Progenitor cell of endocrine pancreas (in vitro differentiated cells): ENCODE measurements around the gene ADAMTS17. TPM values are rescaled to one million over a fixed set of nuclear protein-coding genes. Genes with fewer than 3 reads are reported as not detected.

ENCODE experiments used
- DNase-seq: peaks from one replicate; pipeline ENCODE4 v3.0.0; 2021; ENCODE audit warnings: low spot score; ENCODE audit not compliant: unreplicated experiment
- H3K27ac Mint-ChIP-seq: 2 replicates; pipeline ENCODE4 v1.8.0; 2021; ENCODE audit warnings: mild to moderate bottlenecking, moderate library complexity, mixed read lengths
- H3K27me3 Mint-ChIP-seq: 2 replicates; pipeline ENCODE4 v1.8.0; 2021; ENCODE audit warnings: mixed read lengths
- H3K36me3 Mint-ChIP-seq: 2 replicates; pipeline ENCODE4 v1.8.0; 2022; ENCODE audit warnings: mixed read lengths; ENCODE audit not compliant: insufficient read depth
- H3K4me1 Mint-ChIP-seq: 2 replicates; pipeline ENCODE4 v1.8.0; 2021; ENCODE audit warnings: low read depth, mixed read lengths
- H3K4me3 Mint-ChIP-seq: 2 replicates; pipeline ENCODE4 v1.8.0; 2021; ENCODE audit warnings: low read depth, mild to moderate bottlenecking, moderate library complexity, mixed read lengths
- H3K9me3 Mint-ChIP-seq: 2 replicates; pipeline ENCODE4 v1.8.0; 2021; ENCODE audit warnings: low read depth, mixed read lengths
- CTCF ChIP-seq: fragments of 200-600 bp; sonication (generic); IDR thresholded peaks from one replicate; pipeline ENCODE4 v1.5.0; 2021; ENCODE audit warnings: antibody characterized with exemption, mild to moderate bottlenecking; ENCODE audit not compliant: unreplicated experiment
- total RNA-seq: library from RNA; stranded (reverse); gene quantifications from 2 replicates; pipeline ENCODE4 v1.2.1, GENCODE V29; 2021

ADAMTS17 gene
- total RNA-seq, 1 donor from 2014 or later = 3.5 TPM

- no peak for TF ChIP-seq CTCF
- Mint-ChIP-seq H3K4me1 (peaks cover 9% of the 10 kb centered on the region), H3K27me3 (peaks cover 21% of the 10 kb centered on the region), H3K4me3 (no peak overlapping the region), H3K9me3 (peaks cover 6% of the 10 kb centered on the region), H3K27ac (no peak overlapping the region), H3K36me3 (peaks cover 3% of the 10 kb centered on the region)
- DNase-seq = no peak
These were observed 292.3 kb downstream of the ADAMTS17 start for GRCh38 chr15:100049483-100049882.

- H3K27ac Mint-ChIP-seq = no peak overlapping the region
- DNase-seq = no peak
- H3K4me3 Mint-ChIP-seq = no peak overlapping the region
- peaks cover 9% of the 10 kb centered on the region for H3K4me1 Mint-ChIP-seq
- peaks cover 9% of the 10 kb centered on the region for H3K9me3 Mint-ChIP-seq
- H3K36me3 Mint-ChIP-seq = peaks cover 3% of the 10 kb centered on the region
- TF ChIP-seq CTCF = no peak
- peaks cover 20% of the 10 kb centered on the region for H3K27me3 Mint-ChIP-seq
These were observed 293.0 kb downstream of the ADAMTS17 start for GRCh38 chr15:100048736-100049135.

DNA sequence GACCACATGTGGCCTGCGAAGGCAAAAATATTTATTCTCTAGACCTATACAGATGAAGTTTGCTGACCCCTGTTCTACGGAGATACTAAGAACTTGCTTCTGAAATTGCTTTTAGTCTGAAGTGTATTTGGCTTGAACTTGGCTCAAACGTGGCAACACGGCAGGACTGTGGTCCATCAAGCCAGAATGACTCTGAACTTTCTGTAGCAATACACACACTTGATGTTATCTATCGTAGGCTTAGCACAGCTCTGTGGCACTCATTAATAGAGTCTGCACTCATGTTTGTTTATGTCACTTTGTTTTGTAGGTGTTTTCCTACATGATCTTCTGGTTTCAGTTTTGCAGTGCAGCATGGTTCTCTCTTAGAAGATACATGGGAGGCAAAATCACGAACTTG lies 298.1 kb downstream of the ADAMTS17 start:
- peaks cover 9% of the 10 kb centered on the region for H3K9me3 Mint-ChIP-seq
- H3K27me3 Mint-ChIP-seq = peaks cover 12% of the 10 kb centered on the region
- H3K4me3 Mint-ChIP-seq = no peak overlapping the region
- no peak for DNase-seq
- H3K36me3 Mint-ChIP-seq = peaks cover 3% of the 10 kb centered on the region
- peaks cover 4% of the 10 kb centered on the region for H3K4me1 Mint-ChIP-seq
- no peak for TF ChIP-seq CTCF
- no peak overlapping the region for H3K27ac Mint-ChIP-seq

- Mint-ChIP-seq H3K9me3 (peaks cover 9% of the 10 kb centered on the region), H3K36me3 (peaks cover 3% of the 10 kb centered on the region), H3K4me1 (peaks cover 4% of the 10 kb centered on the region), H3K27ac (no peak overlapping the region), H3K27me3 (peaks cover 12% of the 10 kb centered on the region), H3K4me3 (no peak overlapping the region)
- TF ChIP-seq CTCF = no peak
- no peak for DNase-seq
These were observed 298.6 kb downstream of the ADAMTS17 start for GRCh38 chr15:100043068-100043641.

GRCh38 chr15:100042558-100042957 lies 299.2 kb downstream of the ADAMTS17 start:
- H3K27me3 Mint-ChIP-seq = peaks cover 12% of the 10 kb centered on the region
- H3K4me1 Mint-ChIP-seq = peaks cover 4% of the 10 kb centered on the region
- no peak for TF ChIP-seq CTCF
- H3K4me3 Mint-ChIP-seq = no peak overlapping the region
- H3K36me3 Mint-ChIP-seq = peaks cover 3% of the 10 kb centered on the region
- no peak overlapping the region for H3K27ac Mint-ChIP-seq
- peaks cover 9% of the 10 kb centered on the region for H3K9me3 Mint-ChIP-seq
- no peak for DNase-seq
